Measurements from ENCODE around the gene FGFR2.

DNA sequence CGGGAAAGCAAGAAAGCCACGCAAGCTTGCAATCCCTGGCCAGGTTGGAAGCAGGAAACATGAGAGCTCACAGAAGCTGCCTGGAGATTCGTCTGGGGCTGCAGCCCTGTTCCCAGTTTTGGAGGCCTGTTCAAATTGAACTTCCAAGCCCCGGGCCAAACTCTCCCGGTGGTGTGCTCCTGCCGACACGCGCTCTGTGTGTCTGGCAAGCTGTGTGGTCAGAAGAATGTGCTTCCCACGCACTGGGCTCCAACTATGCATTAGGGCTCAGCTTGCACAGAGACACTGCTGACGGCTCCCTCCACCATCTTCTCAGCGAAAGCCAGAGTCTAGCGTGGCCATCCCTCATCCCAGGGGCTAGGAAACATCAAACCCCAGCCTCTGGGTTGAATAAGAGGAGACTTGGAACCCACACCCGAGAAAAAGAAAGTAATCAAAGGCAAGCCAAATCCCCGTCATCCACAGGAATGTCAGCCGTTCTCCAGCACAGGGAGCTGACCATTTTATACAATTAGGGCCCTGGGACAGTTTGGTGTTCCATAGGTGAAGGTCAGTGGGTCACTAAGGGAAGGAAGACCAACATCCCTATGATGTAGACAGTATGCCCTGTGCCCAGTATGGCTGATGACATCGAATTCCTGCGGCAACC, 107.2 kb downstream of the FGFR2 start:
- TF ChIP-seq GATA2 (IDR thresholded peaks at IDR 0.05; ENCODE audit: low read depth, low read length) (no peak), GATA3 (IDR thresholded peaks at IDR 0.05; ENCODE audit: low read depth, low read length) (no peak)
